H9 (cell line): ENCODE results near the gene MASTL. TPM values are rescaled to one million over a fixed set of nuclear protein-coding genes. Genes with fewer than 3 reads are reported as not detected.

Source experiments
- DNase-seq: peaks from one replicate; pipeline ENCODE4 v3.0.0-alpha.2; 2017
- H2AFZ ChIP-seq: one replicate; pipeline ENCODE4 v1.6.1; 2013; ENCODE audit warnings: mild to moderate bottlenecking, low read length, control low read depth, moderate library complexity
- H2AK5ac ChIP-seq: 2 replicates; pipeline ENCODE4 v1.6.1; 2013; ENCODE audit warnings: low read length, control low read depth, mixed read lengths; ENCODE audit not compliant: insufficient read length
- H2BK120ac ChIP-seq: one replicate; pipeline ENCODE4 v1.6.1; 2013; ENCODE audit warnings: low read depth, mild to moderate bottlenecking, low read length, control low read depth, inconsistent platforms; ENCODE audit not compliant: poor library complexity, severe bottlenecking
- H2BK12ac ChIP-seq: 2 replicates; pipeline ENCODE4 v1.6.1; 2013; ENCODE audit warnings: low read length, control low read depth, mixed read lengths, low read depth; ENCODE audit not compliant: insufficient read length
- H2BK15ac ChIP-seq: 2 replicates; pipeline ENCODE4 v1.6.1; 2013; ENCODE audit warnings: low read depth, low read length, control low read depth
- H2BK20ac ChIP-seq: one replicate; pipeline ENCODE4 v1.6.1; 2013; ENCODE audit warnings: low read depth, mild to moderate bottlenecking, low read length, control low read depth, inconsistent platforms; ENCODE audit not compliant: poor library complexity, severe bottlenecking
- H2BK5ac ChIP-seq: 2 replicates; pipeline ENCODE4 v1.6.1; 2013; ENCODE audit warnings: low read length, control low read depth, mixed read lengths; ENCODE audit not compliant: insufficient read length
- H3K14ac ChIP-seq: 2 replicates; pipeline ENCODE4 v1.6.1; 2013; ENCODE audit warnings: low read length, control low read depth; ENCODE audit not compliant: insufficient read depth
- H3K18ac ChIP-seq: 2 replicates; pipeline ENCODE4 v1.6.1; 2013; ENCODE audit warnings: low read depth, mild to moderate bottlenecking, mixed read lengths, low read length, control low read depth; ENCODE audit not compliant: insufficient read length
- H3K23ac ChIP-seq: 2 replicates; pipeline ENCODE4 v1.6.1; 2013; ENCODE audit warnings: low read length, control low read depth, mixed read lengths, low read depth; ENCODE audit not compliant: insufficient read length
- H3K23me2 ChIP-seq: 2 replicates; pipeline ENCODE4 v1.6.1; 2013; ENCODE audit warnings: low read depth, mild to moderate bottlenecking, mixed read lengths, low read length, control low read depth; ENCODE audit not compliant: insufficient read length, poor library complexity, severe bottlenecking
- H3K27ac ChIP-seq: 2 replicates; pipeline ENCODE4 v1.5.1; 2013; ENCODE audit warnings: low read length, control low read depth, mixed read lengths, low read depth; ENCODE audit not compliant: insufficient read length
- H3K27me3 ChIP-seq: 2 replicates; pipeline ENCODE4 v1.6.1; 2013; ENCODE audit warnings: low read length, control low read depth, inconsistent platforms; ENCODE audit not compliant: insufficient read depth
- H3K4ac ChIP-seq: 2 replicates; pipeline ENCODE4 v1.6.1; 2013; ENCODE audit warnings: low read depth, mild to moderate bottlenecking, control low read depth, inconsistent platforms, low read length, moderate library complexity
- H3K4me1 ChIP-seq: 2 replicates; pipeline ENCODE4 v1.6.1; 2013; ENCODE audit warnings: low read length, control low read depth, inconsistent platforms; ENCODE audit not compliant: insufficient read depth
- H3K4me2 ChIP-seq: 2 replicates; pipeline ENCODE4 v1.6.1; 2013; ENCODE audit warnings: low read length, control low read depth, mixed read lengths; ENCODE audit not compliant: insufficient read length, insufficient read depth
- H3K56ac ChIP-seq: 2 replicates; pipeline ENCODE4 v1.6.1; 2013; ENCODE audit warnings: low read depth, mild to moderate bottlenecking, mixed read lengths, low read length, control low read depth; ENCODE audit not compliant: insufficient read length
- H3K79me1 ChIP-seq: 2 replicates; pipeline ENCODE4 v1.6.1; 2013; ENCODE audit warnings: low read depth, mild to moderate bottlenecking, moderate library complexity, low read length, control low read depth, inconsistent platforms; ENCODE audit not compliant: insufficient read depth, poor library complexity, severe bottlenecking
- H3K79me2 ChIP-seq: 2 replicates; pipeline ENCODE4 v1.6.1; 2013; ENCODE audit warnings: low read length, control low read depth, inconsistent platforms; ENCODE audit not compliant: insufficient read depth
- H3K9ac ChIP-seq: 2 replicates; pipeline ENCODE4 v1.6.1; 2013; ENCODE audit warnings: low read length, control low read depth, mixed read lengths; ENCODE audit not compliant: insufficient read length; ENCODE audit errors: extremely low read depth
- H3K9me3 ChIP-seq: one replicate; pipeline ENCODE4 v1.6.1; 2013; ENCODE audit warnings: low read depth, low read length, inconsistent platforms; ENCODE audit not compliant: control insufficient read depth
- H3T11ph ChIP-seq: one replicate; pipeline ENCODE4 v1.6.1; 2013; ENCODE audit warnings: mild to moderate bottlenecking, low read length, control low read depth, inconsistent platforms
- H4K20me1 ChIP-seq: one replicate; pipeline ENCODE4 v1.6.1; 2013; ENCODE audit not compliant: control insufficient read depth, insufficient read length, insufficient read depth
- H4K5ac ChIP-seq: 2 replicates; pipeline ENCODE4 v1.6.1; 2013; ENCODE audit warnings: low read depth, mild to moderate bottlenecking, mixed read lengths, low read length, control low read depth; ENCODE audit not compliant: insufficient read length
- H4K8ac ChIP-seq: replicated peaks from 2 replicates; pipeline ENCODE4 v1.6.1; 2013; ENCODE audit warnings: low read length, control low read depth, mixed read lengths, low read depth; ENCODE audit not compliant: insufficient read length
- H4K91ac ChIP-seq: 2 replicates; pipeline ENCODE4 v1.6.1; 2013; ENCODE audit warnings: low read depth, mild to moderate bottlenecking, moderate library complexity, mixed read lengths, low read length, control low read depth; ENCODE audit not compliant: insufficient read length
- H3K27ac Mint-ChIP-seq, 3 experiments: 2 replicates in 2 of 3; 3 replicates in 1 of 3; pipeline ENCODE4 v1.8.0; 2020 to 2021; ENCODE audit warnings: mixed read lengths in 3 of 3, mild to moderate bottlenecking in 1 of 3, moderate library complexity in 1 of 3
- H3K27me3 Mint-ChIP-seq: 2 replicates; pipeline ENCODE4 v1.8.0; 2021; ENCODE audit warnings: low read depth, mild to moderate bottlenecking, moderate library complexity, mixed read lengths
- H3K36me3 Mint-ChIP-seq, 3 experiments: 2 replicates in 2 of 3; 3 replicates in 1 of 3; pipeline ENCODE4 v1.8.0; 2020 to 2021; ENCODE audit warnings: low read depth in 3 of 3, mixed read lengths in 3 of 3; ENCODE audit not compliant: insufficient read depth in 1 of 3
- H3K4me1 Mint-ChIP-seq, 2 experiments: 2 replicates each; pipeline ENCODE4 v1.8.0; 2020; ENCODE audit warnings: mixed read lengths in 2 of 2
- H3K4me3 Mint-ChIP-seq, 2 experiments: 2 replicates in 1 of 2; 3 replicates in 1 of 2; pipeline ENCODE4 v1.8.0; 2020 to 2021; ENCODE audit warnings: mild to moderate bottlenecking in 2 of 2, mixed read lengths in 2 of 2, moderate library complexity in 1 of 2
- H3K9me3 Mint-ChIP-seq, 2 experiments: 2 replicates in 1 of 2; 3 replicates in 1 of 2; pipeline ENCODE4 v1.8.0; 2020; ENCODE audit warnings: mild to moderate bottlenecking in 2 of 2, mixed read lengths in 2 of 2, moderate library complexity in 1 of 2
- WGBS: extraction: QIAGEN DNeasy Blood & Tissue Kit; methylation state at CpG from one replicate; pipeline ENCODE4 v1.1.7; 2013; ENCODE audit warnings: missing lambda C conversion rate, low lambda C conversion rate, mixed read lengths; ENCODE audit not compliant: insufficient read length; ENCODE audit errors: extremely low coverage; 5-methylcytosine and 5-hydroxymethylcytosine counted together
- total RNA-seq: library from RNA; stranded (reverse); gene quantifications from 2 replicates; pipeline ENCODE4 v1.2.1, GENCODE V29; 2021
- TF ChIP-seq, protein P1 (sequence below): fragments of 200-600 bp; sonication (generic); conservative IDR thresholded peaks from 3 replicates; pipeline ENCODE4 v1.8.0; 2021; ENCODE audit warnings: antibody characterized with exemption, mild to moderate bottlenecking

The MASTL gene
- total RNA-seq, 1 experiment from 2014 or later: 35.0 TPM

DNA sequence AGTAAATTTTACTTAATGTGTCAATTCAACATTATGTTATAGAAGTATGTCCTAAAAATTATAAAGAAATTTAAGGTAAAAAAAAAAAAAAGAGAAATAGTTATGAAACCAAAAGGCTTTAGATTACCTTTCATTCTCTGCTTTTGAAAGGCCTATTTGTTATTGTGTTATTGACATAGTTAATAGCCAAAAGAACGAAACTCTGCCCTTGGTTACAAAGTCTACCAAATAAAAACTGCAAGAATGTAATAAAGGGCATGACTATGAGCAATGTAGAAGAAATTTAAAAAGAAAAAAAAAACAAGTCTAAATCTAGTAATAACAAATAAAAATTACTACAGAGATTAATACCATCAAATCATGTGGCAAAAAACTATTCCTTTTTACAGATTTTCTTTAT, 74.9 kb downstream of the MASTL start:
- no peak overlapping the region for H3K9ac ChIP-seq
- no peak overlapping the region for H3K4me2 ChIP-seq
- no peak overlapping the region for H3T11ph ChIP-seq
- no peaks in the 10 kb centered on the region for H3K79me2 ChIP-seq
- no peak overlapping the region for H3K27ac Mint-ChIP-seq
- H2BK20ac ChIP-seq: no peak overlapping the region
- H3K9me3 Mint-ChIP-seq: no peaks in the 10 kb centered on the region; a peak in 1 of 5 replicates
- H2BK120ac ChIP-seq: no peak overlapping the region
- no peak overlapping the region for H2AK5ac ChIP-seq
- TF ChIP-seq, protein P1, sequence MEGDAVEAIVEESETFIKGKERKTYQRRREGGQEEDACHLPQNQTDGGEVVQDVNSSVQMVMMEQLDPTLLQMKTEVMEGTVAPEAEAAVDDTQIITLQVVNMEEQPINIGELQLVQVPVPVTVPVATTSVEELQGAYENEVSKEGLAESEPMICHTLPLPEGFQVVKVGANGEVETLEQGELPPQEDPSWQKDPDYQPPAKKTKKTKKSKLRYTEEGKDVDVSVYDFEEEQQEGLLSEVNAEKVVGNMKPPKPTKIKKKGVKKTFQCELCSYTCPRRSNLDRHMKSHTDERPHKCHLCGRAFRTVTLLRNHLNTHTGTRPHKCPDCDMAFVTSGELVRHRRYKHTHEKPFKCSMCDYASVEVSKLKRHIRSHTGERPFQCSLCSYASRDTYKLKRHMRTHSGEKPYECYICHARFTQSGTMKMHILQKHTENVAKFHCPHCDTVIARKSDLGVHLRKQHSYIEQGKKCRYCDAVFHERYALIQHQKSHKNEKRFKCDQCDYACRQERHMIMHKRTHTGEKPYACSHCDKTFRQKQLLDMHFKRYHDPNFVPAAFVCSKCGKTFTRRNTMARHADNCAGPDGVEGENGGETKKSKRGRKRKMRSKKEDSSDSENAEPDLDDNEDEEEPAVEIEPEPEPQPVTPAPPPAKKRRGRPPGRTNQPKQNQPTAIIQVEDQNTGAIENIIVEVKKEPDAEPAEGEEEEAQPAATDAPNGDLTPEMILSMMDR: no peak
- H3K36me3 Mint-ChIP-seq: peaks cover 0 to 20% (median 2%) of the 10 kb centered on the region in 3 experiments; a peak in 3 of 7 replicates
- H3K79me1 ChIP-seq: no peaks in the 10 kb centered on the region
- H3K14ac ChIP-seq: no peak overlapping the region
- WGBS: no CpG with 5 or more reads among the region's 1 CpG
- H4K91ac ChIP-seq: no peak overlapping the region
- no peak overlapping the region for H3K23ac ChIP-seq
- no peak overlapping the region for H2BK12ac ChIP-seq
- H3K9me3 ChIP-seq: no peaks in the 10 kb centered on the region
- H3K27ac ChIP-seq: no peak overlapping the region
- no peaks in the 10 kb centered on the region for H3K4me1 Mint-ChIP-seq
- H2BK15ac ChIP-seq: no peak overlapping the region
- H2BK5ac ChIP-seq: no peak overlapping the region
- H3K56ac ChIP-seq: no peak overlapping the region
- H3K4me3 Mint-ChIP-seq: no peak overlapping the region
- H4K5ac ChIP-seq: no peak overlapping the region
- H4K20me1 ChIP-seq: no peaks in the 10 kb centered on the region
- H3K18ac ChIP-seq: no peak overlapping the region
- H3K4ac ChIP-seq: no peak overlapping the region
- H3K23me2 ChIP-seq: no peaks in the 10 kb centered on the region
- H4K8ac ChIP-seq: no peak overlapping the region
- H3K27me3 Mint-ChIP-seq: no peaks in the 10 kb centered on the region
- no peaks in the 10 kb centered on the region for H3K4me1 ChIP-seq
- DNase-seq: no peak
- H3K27me3 ChIP-seq: no peaks in the 10 kb centered on the region
- no peak overlapping the region for H2AFZ ChIP-seq
